H4 (cell line): ENCODE measurements around the gene PDE9A. TPM values are rescaled to one million over a fixed set of nuclear protein-coding genes. Genes with fewer than 3 reads are reported as not detected.

Source experiments
- DNase-seq: peaks from one replicate; pipeline ENCODE4 v3.0.0-alpha.2; 2015; ENCODE audit warnings: low spot score
- total RNA-seq: library from RNA; depleted of rRNA; stranded (reverse); fragments of >200 nt; shearing (Covaris generic); gene quantifications from 2 replicates; pipeline ENCODE4 v1.2.3, GENCODE V29; 2014

Gene PDE9A
- total RNA-seq, 1 experiment from 2014 or later = 6.4 TPM

DNA sequence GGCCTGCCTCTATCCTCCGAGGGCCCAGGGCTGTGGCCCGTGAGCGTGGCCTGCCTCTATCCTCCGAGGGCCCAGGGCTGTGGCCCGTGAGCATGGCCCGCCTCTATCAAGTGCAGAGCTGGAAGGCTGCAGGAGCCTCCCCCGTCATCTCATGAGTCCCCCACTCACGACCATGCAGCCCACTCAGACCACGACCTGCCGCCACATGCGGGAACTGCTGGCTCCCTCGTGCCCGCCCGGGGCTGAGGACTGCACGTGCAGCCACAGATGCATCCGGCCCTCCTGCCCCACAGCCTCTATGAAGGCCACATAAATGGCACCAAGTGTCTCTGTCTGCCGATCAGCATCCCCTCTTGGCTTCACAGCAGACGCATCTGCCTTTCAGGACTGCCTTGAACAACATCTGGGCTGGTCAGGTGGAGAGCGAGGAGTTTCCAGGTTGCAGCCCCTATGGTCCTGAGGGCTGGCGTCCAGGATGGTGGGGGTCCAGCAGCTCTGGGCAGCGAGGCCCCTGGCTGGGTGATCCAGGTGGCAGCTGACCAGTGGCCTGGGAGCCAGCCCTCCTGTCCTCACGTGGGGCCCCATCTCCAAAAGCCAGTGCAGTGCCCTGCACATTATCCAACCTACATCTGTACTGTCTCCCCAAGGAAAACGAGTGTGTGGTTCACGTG, 103.3 kb downstream of the PDE9A start:
- no peak for DNase-seq

DNA sequence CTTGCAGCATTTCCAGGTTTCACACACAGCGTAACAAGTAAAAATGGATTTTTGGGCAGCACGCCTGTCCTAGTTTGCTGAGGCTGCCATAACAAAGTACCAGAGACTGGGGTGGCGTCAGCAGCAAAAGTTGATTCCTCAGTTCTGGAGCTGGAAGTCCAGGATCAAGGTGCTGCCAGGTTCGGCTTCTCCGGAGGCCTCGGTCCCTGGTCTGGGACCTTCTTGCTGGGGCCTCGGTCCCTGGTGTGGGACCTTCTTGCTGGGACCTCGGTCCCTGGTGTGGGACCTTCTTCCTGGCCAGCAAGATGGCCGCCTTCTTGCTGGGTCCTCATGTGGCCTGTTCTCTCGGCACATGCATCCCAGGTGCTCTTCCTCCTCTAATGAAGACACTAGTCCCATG, 104.0 kb downstream of the PDE9A start:
- no peak for DNase-seq

DNA sequence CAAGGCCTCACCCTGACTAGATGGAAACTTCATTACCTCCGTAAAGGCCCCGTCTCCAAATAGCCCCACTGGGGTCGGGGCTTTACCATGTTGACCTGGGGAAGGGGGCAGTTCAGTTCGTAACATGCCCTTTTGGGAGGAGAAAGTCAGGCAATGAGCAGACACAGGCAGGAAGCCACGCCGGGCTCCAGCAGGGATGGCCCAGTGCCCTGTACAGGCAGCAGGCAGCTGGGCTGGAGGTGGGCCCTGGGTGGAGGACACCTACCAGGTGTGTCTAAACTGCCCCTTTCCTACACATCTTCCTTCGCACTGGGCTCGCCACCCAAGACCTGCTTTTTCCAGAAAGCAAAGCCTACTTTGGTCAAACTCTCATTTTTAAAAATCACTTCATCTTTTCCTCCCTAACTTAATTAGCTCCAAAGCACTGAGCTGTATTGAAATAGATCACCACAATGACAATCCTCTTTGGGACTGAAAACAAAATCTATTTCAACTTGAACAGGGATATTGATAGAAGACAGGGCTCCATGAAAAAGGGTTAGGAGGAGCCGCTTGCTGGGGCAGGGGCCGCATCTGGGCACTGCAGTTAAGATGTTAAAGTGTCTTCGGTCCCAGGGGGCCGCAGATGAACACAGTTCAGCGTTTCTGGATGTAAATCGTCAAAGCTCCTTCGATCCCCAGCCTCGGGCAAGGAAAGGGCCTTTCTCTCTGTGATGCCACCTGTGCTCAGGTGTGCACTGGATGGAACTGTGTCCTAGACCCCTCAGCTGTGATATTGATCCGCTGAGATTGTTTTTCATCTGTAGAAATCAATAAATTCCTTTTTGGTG, 104.6 kb downstream of the PDE9A start:
- no peak for DNase-seq

- no peak for DNase-seq
Observed at GRCh38 chr21:42758721-42759593, 105.5 kb downstream of the PDE9A start.

DNA sequence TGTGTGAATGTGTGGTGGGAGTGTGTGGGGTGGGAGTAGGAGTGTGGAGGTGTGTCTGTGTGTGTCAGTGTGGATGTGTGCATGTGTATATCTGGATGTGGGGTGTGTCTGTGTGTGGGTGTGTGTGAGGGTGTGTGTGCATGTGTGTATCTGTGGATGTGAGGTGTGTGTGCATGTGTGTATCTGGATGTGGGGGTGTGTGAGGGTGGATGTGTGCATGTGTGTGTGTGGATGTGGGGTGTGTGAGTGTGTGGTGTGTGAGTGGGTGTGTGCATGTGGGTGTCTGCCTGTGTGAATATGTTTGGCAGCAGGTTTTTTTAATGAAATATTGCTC, 106.1 kb downstream of the PDE9A start:
- no peak for DNase-seq

GRCh38 chr21:42760361-42760950, 107.0 kb downstream of the PDE9A start:
- DNase-seq = no peak

DNA sequence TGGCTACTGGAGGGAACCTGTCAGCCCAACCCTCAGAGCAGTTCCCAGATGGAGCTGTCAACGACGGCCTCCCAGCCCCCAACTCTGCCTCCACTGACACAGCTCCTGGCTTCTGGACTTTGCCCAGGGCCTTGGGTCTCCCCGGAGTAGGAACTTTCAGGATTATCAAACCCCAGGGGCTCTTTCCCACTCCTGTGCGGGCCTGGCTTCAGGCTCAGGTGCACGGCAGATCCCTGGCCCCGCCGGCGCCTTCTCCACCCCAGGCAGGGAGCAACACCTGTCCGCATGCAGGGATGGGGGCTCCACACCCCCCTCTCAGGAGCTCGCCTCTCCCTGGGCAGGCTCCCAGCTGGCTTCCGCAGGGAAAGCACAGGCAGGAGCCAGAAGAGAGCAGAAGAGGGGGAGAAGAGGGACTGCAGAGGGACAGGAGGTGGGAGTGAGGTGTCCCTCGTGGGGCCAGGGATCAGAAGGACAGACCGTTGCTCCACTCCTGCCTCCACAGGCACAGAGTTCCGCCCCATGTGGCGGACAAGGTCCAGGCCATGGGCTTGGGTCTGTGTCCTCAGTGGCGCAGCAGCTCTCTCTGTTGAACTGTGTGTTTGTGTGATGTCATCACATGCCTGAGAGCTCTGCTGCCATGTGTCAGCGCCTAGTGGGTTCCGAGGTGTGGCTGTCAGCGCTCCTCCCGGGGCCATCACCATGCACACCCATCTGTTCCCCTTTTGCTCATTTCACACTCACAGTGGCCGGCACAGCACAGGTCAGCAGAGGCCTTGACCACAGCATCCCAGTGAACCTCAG, 107.7 kb downstream of the PDE9A start:
- no peak for DNase-seq

- no peak for DNase-seq
Observed at GRCh38 chr21:42761776-42762335, 108.4 kb downstream of the PDE9A start.

DNA sequence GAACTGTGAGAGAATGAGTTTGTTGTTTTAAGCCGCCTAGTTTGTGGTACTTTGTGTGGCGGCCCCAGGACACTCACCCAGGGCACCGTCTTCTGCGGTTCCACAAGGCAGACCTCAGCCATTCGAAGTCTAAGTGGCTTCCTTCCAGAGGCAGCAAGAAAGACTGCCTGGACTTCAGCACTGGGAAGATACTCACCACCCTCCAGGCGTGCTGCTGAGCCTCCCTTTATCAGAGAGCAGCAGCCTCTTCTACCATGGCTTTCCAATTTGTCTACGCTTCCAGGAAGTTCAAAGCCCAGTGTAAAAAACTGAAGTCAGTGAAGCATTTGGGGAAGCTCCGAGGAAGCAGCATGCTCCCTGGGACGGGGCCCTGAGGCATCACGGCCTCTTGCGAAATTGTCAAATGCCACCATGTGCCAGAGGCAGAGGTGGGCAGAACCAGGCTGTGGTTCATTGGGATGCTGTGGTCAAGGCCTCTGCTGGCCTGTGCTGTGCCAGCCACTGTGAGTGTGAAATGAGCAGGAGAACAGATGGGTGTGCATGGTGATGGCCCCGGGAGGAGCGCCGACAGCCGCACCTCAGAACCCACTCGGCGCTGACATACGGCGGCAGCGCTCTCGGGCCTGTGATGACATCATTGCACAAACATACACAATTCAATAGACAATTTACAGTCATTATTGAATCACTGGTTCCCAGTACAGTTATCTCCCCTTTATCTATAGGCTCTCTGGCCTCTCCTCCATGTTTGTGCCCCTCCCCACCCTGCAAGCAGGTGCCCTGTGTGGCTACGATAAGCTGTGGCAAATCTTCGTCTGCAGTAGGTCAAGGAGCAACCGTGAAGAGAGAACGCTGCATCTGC, 110.4 kb downstream of the PDE9A start:
- peak; percentile 38 for DNase-seq

- DNase-seq = no peak
Observed at GRCh38 chr21:42764443-42764760, 111.0 kb downstream of the PDE9A start.

GRCh38 chr21:42764883-42765282, 111.5 kb downstream of the PDE9A start:
- no peak for DNase-seq

DNA sequence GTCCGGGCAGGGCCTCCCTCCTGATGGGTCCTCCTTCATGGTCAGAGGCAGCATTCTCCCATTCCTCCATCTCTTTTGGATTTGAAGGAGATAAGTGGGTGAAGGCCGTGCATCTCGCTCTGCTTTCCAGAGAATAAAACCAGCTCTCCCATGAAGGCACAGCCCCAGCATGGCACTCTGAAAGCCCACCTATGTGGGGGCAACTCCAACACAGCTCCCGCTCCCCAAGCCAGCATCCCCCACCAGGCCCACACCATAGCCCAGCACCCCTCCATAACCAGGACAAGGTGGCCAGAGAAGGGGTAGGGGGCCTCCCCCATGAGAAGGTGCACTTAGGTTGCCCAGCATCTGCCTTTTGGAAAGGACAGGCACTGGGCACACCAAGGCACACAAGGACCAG, 112.2 kb downstream of the PDE9A start:
- no peak for DNase-seq

GRCh38 chr21:42766739-42767560, 113.5 kb downstream of the PDE9A start:
- no peak for DNase-seq

DNA sequence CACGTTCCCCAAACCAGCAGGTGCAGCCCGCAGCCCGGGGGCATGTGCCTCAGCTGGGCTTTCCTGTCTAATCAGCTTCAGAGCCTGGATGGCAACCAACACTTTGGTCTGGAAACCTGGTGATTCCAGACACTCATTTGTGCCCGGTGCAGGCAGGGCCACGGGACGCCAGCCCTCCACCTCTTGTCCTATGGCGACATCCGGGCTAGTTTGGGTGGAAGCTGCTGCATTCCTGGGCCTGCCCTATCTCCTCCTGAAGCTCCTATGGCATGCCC, 114.1 kb downstream of the PDE9A start:
- no peak for DNase-seq

DNA sequence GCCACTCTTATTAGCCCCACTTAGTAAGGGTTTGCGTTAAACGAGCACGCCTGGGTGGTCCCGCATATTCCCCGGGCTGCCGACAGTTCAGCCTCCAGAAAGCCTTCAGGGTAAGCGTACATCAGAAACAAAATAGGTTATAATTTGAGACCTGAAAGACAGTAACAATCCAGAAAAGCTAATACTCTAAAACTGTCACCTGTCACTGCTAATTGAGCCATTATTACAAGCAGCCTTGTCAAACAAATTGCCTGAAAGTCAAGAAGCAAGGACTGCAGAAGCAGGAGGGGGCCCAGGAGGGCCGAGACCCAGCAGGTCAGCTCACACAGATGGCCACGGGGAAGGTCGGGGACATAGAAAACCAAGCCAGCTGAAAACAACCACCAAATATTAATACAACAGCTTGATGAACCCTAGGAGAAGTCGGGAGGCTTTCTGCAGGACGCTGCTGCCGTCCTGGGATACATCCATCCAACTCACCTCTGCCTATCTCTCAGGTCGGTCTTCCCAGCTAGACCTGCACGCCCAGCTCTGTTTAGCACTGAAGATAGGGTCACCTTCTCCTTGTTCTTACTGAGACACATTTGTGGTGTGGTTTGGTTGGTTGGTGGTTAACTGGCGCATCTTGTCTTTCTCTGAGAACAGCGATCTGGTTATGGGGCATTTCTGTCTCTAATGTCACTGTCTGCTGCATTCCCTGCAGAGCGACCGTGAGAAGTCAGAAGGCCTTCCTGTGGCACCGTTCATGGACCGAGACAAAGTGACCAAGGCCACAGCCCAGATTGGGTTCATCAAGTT, 115.1 kb downstream of the PDE9A start:
- DNase-seq = no peak

DNA sequence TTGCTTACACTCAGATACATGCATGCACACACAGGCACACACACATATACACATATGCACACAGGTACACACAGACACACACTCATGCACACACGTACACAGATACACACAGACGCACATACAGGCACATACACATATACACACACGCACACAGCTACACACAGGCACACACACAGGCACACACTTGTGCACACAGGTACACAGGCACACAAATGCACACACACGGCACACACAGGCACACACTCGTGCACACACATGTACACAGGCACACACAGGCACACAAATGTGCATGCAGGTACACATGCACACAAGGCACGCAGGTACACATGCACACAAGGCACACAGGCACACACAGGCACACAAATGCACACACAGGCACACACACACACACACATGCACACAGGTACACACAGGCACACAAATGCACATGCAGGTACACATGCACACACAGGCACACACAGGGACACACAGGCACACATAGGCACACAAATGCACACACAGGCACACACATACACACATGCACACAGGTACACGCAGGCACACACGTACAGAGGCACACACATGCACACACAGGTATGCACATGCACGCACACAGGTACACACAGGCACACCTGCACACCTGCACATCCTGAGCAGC, 115.9 kb downstream of the PDE9A start:
- no peak for DNase-seq

DNA sequence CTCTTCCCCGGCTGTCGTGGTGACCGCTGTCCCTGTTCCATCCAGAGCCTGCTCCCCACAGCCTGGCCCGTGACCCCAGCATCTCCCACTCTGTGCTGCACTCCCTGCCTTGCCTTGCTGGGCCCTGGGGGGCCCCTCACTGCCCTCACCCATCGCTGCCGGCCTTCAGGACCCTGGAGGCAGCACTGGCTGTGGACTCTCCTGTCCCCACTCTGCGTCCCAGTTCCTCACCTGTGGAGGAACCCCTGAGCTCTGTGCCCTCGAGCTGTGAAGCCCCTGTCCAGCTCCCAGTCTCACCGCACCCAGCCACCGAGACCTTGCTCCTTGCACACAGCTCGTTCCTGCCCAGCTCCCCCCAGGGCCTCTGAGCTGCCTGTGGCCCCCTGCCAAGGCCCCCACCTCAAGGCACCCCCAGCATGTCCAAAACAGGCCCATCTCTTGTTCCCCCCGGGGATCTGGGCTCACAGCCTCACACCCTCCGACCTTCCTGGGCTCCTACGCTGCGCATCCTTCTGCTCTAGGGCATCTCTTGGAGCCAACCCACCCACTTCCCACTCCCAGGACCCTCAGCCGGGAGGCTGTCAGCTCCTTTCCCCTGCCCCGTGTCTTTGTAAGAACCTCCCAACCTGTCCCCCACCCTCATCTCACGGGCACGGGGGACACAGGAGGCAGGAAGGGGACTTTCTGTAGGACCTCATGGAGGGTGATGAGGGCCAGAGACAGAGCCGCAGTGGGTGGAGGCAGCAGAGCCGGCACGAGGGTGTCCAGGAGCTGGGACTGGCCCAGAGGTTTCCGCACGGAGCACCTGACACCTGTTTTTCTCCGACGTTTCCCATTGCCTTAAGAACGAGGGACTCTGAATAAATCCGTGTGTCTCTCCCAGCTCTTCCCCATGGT, 116.6 kb downstream of the PDE9A start:
- DNase-seq = no peak
